Gastroesophageal sphincter (tissue), 3 donors: ENCODE results near the gene TMEM196.

Experiments used
- CTCF ChIP-seq, 4 experiments: fragments of 200-600 bp in 2 of 4; fragments of 450-650 bp in 2 of 4; sonication (generic) in 1 of 4; IDR thresholded peaks; one replicate each; pipeline ENCODE4 v1.5.1; 2017 to 2019; ENCODE audit warnings: antibody characterized with exemption in 4 of 4, mild to moderate bottlenecking in 2 of 4, moderate library complexity in 2 of 4
- EP300 ChIP-seq: sonication (generic); formaldehyde crosslinking; IDR thresholded peaks from one replicate; pipeline ENCODE4 v1.6.1; 2017; ENCODE audit warnings: antibody characterized with exemption, mild to moderate bottlenecking
- POLR2AphosphoS5 ChIP-seq: sonication (generic); formaldehyde crosslinking; IDR thresholded peaks from one replicate; pipeline ENCODE4 v1.6.1; 2017; ENCODE audit warnings: antibody characterized with exemption

GRCh38 chr7:19752020-19752419 lies 21.4 kb downstream of the TMEM196 start:
- no peak for TF ChIP-seq CTCF (IDR thresholded peaks at IDR 0.05)
- no peak for TF ChIP-seq POLR2AphosphoS5
- TF ChIP-seq EP300: no peak
